HEK293 (cell line): ENCODE data around the gene SVOP.
A peak's percentile ranks its signal among the peaks of the same experiment; 100 is the strongest.
"Not testable (repeated sequence)": the region's sequence is repeated elsewhere in the genome, so short reads cannot be mapped to it uniquely, and the experiment has no call there.

Experiments used
- CTCF ChIA-PET: fragments of 350-600 bp; formaldehyde crosslinking; extraction: SDS; loops from one replicate; lab custom pipeline; 2021; ENCODE audit warnings: antibody characterized with exemption; lab: Yijun Ruan, JAX
- POLR2A ChIA-PET: fragments of 300-600 bp; formaldehyde crosslinking; extraction: SDS; loops from one replicate; lab custom pipeline; 2020; ENCODE audit warnings: antibody characterized with exemption, inconsistent platforms; lab: Yijun Ruan, JAX
- H3K27ac ChIP-seq: fragments of 200-500 bp; sonication (Bioruptor generic); 2 replicates; pipeline ENCODE4 v1.5.1; 2014; ENCODE audit warnings: low read depth, low read length, control low read depth, inconsistent platforms; ENCODE audit errors: extremely low read depth
- H3K36me3 ChIP-seq, 2 experiments: fragments of 200-500 bp in 1 of 2; sonication (Bioruptor generic) in 1 of 2; 1 replicate in 1 of 2; 2 replicates in 1 of 2; pipeline ENCODE4 v1.5.1; 2014 to 2017; ENCODE audit warnings: inconsistent platforms in 2 of 2, low read length in 2 of 2; ENCODE audit not compliant: control insufficient read depth in 2 of 2, insufficient read depth in 1 of 2
- H3K4me1 ChIP-seq: fragments of 200-500 bp; sonication (Bioruptor generic); 2 replicates; pipeline ENCODE4 v1.5.1; 2014; ENCODE audit warnings: mild to moderate bottlenecking, low read length, inconsistent platforms; ENCODE audit not compliant: control insufficient read depth, insufficient read depth
- H3K4me3 ChIP-seq: 2 replicates; pipeline ENCODE4 v1.5.1; 2011; ENCODE audit warnings: low read depth, mild to moderate bottlenecking, control low read depth, low read length, moderate library complexity
- H3K9me3 ChIP-seq: fragments of 200-500 bp; sonication (Bioruptor generic); 2 replicates; pipeline ENCODE4 v1.5.1; 2014; ENCODE audit warnings: low read depth, low read length, inconsistent platforms; ENCODE audit not compliant: control insufficient read depth, insufficient read depth
- KLF8 ChIP-seq: fragments of 450-650 bp; formaldehyde crosslinking; IDR thresholded peaks from 2 replicates; pipeline ENCODE4 v1.5.1; 2016; ENCODE audit warnings: missing biosample characterization, missing genetic modification characterization
- MEIS1 ChIP-seq: sonication (generic); formaldehyde crosslinking; IDR thresholded peaks from 2 replicates; pipeline ENCODE4 v1.8.1; 2022; ENCODE audit warnings: missing genetic modification reagents, mild to moderate bottlenecking, borderline replicate concordance
- MZF1 ChIP-seq: fragments of 450-650 bp; formaldehyde crosslinking; IDR thresholded peaks from 2 replicates; pipeline ENCODE4 v1.5.1; 2017; ENCODE audit warnings: missing biosample characterization, missing genetic modification characterization, borderline replicate concordance
- PRDM1 ChIP-seq: fragments of 450-650 bp; formaldehyde crosslinking; IDR thresholded peaks from 2 replicates; pipeline ENCODE4; 2016; ENCODE audit warnings: missing biosample characterization, missing genetic modification characterization
- RBAK ChIP-seq: fragments of 450-650 bp; formaldehyde crosslinking; IDR thresholded peaks from 2 replicates; pipeline ENCODE4 v1.5.1; 2016; ENCODE audit warnings: missing biosample characterization, missing genetic modification characterization
- REPIN1 ChIP-seq: fragments of 450-650 bp; formaldehyde crosslinking; IDR thresholded peaks from 2 replicates; pipeline ENCODE4 v1.5.1; 2017; ENCODE audit warnings: missing biosample characterization, missing genetic modification characterization, low read depth
- SALL2 ChIP-seq: fragments of 450-650 bp; formaldehyde crosslinking; IDR thresholded peaks from 2 replicates; pipeline ENCODE4 v1.5.0; 2017; ENCODE audit warnings: missing biosample characterization, mild to moderate bottlenecking, missing genetic modification characterization, borderline replicate concordance
- SP2 ChIP-seq: fragments of 450-650 bp; formaldehyde crosslinking; IDR thresholded peaks from 2 replicates; pipeline ENCODE4 v1.5.1; 2016; ENCODE audit warnings: missing biosample characterization, missing genetic modification characterization
- ZNF114 ChIP-seq: fragments of 450-650 bp; formaldehyde crosslinking; IDR thresholded peaks from 2 replicates; pipeline ENCODE4 v1.5.0; 2017; ENCODE audit warnings: missing biosample characterization, missing genetic modification characterization
- ZNF132 ChIP-seq: fragments of 450-650 bp; formaldehyde crosslinking; IDR thresholded peaks from 2 replicates; pipeline ENCODE4 v1.5.1; 2017; ENCODE audit warnings: missing biosample characterization, missing genetic modification characterization, borderline replicate concordance
- ZNF140 ChIP-seq: fragments of 450-650 bp; formaldehyde crosslinking; IDR thresholded peaks from 2 replicates; pipeline ENCODE4 v1.5.1; 2016; ENCODE audit warnings: missing biosample characterization, missing genetic modification characterization
- ZNF155 ChIP-seq: fragments of 450-650 bp; formaldehyde crosslinking; IDR thresholded peaks from 2 replicates; pipeline ENCODE4 v1.5.1; 2016; ENCODE audit warnings: missing biosample characterization, missing genetic modification characterization
- ZNF223 ChIP-seq: fragments of 450-650 bp; formaldehyde crosslinking; IDR thresholded peaks from 2 replicates; pipeline ENCODE4 v1.5.1; 2016; ENCODE audit warnings: missing biosample characterization, missing genetic modification characterization
- ZNF248 ChIP-seq: fragments of 450-650 bp; formaldehyde crosslinking; IDR thresholded peaks from 2 replicates; pipeline ENCODE4 v1.5.1; 2017; ENCODE audit warnings: missing biosample characterization, missing genetic modification characterization
- ZNF404 ChIP-seq: fragments of 450-650 bp; formaldehyde crosslinking; IDR thresholded peaks from 2 replicates; pipeline ENCODE4 v1.5.1; 2017; ENCODE audit warnings: missing biosample characterization, missing genetic modification characterization
- ZNF48 ChIP-seq: fragments of 450-650 bp; formaldehyde crosslinking; IDR thresholded peaks from 2 replicates; pipeline ENCODE4 v1.5.1; 2016; ENCODE audit warnings: missing biosample characterization, missing genetic modification characterization
- ZNF529 ChIP-seq: fragments of 450-650 bp; formaldehyde crosslinking; IDR thresholded peaks from 2 replicates; pipeline ENCODE4 v1.5.1; 2017; ENCODE audit warnings: missing genetic modification characterization, missing biosample characterization; ENCODE audit not compliant: insufficient replicate concordance
- ZNF596 ChIP-seq: fragments of 450-650 bp; IDR thresholded peaks from 2 replicates; pipeline ENCODE4 v1.5.0; 2018; ENCODE audit warnings: missing biosample characterization, mild to moderate bottlenecking, missing genetic modification characterization, moderate library complexity
- ZNF776 ChIP-seq: fragments of 450-650 bp; formaldehyde crosslinking; IDR thresholded peaks from 2 replicates; pipeline ENCODE4 v1.5.0; 2017; ENCODE audit warnings: missing biosample characterization, missing genetic modification characterization, borderline replicate concordance
- TF ChIP-seq, protein P1 (sequence below): fragments of 450-650 bp; formaldehyde crosslinking; IDR thresholded peaks from 2 replicates; pipeline ENCODE4 v1.5.1; 2016; ENCODE audit warnings: missing biosample characterization, missing genetic modification characterization, low read depth
- TF ChIP-seq, protein P2 (sequence below): fragments of 450-650 bp; IDR thresholded peaks from 2 replicates; pipeline ENCODE4 v1.5.1; 2018; ENCODE audit warnings: missing biosample characterization, missing genetic modification characterization
- TF ChIP-seq, protein P3 (sequence below): fragments of 450-650 bp; formaldehyde crosslinking; IDR thresholded peaks from 2 replicates; pipeline ENCODE4 v1.5.1; 2016; ENCODE audit warnings: missing biosample characterization, missing genetic modification characterization
- TF ChIP-seq, protein P4 (sequence below): IDR thresholded peaks from 2 replicates; pipeline ENCODE4 v1.6.1; 2011; ENCODE audit warnings: mild to moderate bottlenecking, low read depth, low read length, borderline replicate concordance

Gene SVOP

DNA sequence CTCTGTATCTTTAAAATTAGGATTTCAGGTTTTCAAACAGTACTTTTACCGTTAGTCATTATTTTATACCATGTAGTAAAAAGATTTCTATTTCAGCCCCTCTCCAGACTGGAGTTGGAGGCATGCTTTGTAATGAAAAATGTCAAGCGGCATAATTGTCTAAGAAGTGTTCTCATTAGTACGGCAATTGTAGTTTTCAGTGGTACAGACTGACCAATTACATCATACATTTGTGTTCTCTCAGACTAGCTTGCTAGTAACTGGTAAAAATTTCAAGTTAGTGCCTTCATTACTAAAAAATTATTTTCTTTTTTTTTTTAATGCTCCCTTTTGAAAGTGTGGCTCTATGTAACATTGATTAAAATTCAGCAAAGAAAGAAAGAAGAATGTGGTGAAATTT lies 36.0 kb upstream of the SVOP start:
- CTCF ChIA-PET: no interaction called here
- Histone ChIP-seq H3K36me3 (peaks cover 23 to 48% of the 10 kb centered on the region in 2 experiments), H3K27ac (no peak overlapping the region), H3K4me3 (no peak overlapping the region), H3K9me3 (no peaks in the 10 kb centered on the region), H3K4me1 (peaks cover 3% of the 10 kb centered on the region; the same call in 1 of the 2 replicates)
- TF ChIP-seq REPIN1 (tag by site-specific recombination): no peak
- TF ChIP-seq, protein P1, sequence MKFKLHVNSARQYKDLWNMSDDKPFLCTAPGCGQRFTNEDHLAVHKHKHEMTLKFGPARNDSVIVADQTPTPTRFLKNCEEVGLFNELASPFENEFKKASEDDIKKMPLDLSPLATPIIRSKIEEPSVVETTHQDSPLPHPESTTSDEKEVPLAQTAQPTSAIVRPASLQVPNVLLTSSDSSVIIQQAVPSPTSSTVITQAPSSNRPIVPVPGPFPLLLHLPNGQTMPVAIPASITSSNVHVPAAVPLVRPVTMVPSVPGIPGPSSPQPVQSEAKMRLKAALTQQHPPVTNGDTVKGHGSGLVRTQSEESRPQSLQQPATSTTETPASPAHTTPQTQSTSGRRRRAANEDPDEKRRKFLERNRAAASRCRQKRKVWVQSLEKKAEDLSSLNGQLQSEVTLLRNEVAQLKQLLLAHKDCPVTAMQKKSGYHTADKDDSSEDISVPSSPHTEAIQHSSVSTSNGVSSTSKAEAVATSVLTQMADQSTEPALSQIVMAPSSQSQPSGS (tag by site-specific recombination): peak; percentile 30; the same call in 1 of the 2 replicates
- TF ChIP-seq SP2 (tag by site-specific recombination): no peak
- no peak for TF ChIP-seq ZNF48 (tag by site-specific recombination)
- POLR2A ChIA-PET: no interaction called here

DNA sequence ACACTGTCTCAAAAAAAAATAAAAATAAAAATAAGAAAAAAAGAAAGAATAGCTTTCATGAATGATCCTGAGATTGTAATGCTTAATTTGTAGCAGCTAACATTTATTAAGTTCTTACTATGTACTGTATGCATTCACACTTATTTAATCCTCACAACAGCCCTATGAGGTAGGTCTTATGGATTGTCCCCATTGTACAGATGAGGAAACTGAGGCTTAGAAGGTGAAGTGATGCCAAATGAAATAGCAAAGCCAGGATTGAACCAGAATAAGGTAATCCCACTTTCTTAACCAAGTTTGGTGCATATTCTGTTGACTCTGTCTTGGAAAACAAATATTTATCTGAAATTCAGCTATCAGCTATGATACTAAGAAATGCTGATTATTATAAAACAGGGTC lies 33.7 kb upstream of the SVOP start:
- Histone ChIP-seq H3K27ac (no peak overlapping the region), H3K4me3 (no peak overlapping the region), H3K9me3 (no peaks in the 10 kb centered on the region), H3K36me3 (peaks cover 22 to 38% of the 10 kb centered on the region in 2 experiments), H3K4me1 (peaks cover 3% of the 10 kb centered on the region; the same call in 1 of the 2 replicates)
- ChIA-PET POLR2A (interaction anchor here (0.6 kb wide), 1 partner anchor 266 kb away, joined by 6 read pairs; no protein-coding TSS in a partner anchor), CTCF (interaction anchor here (0.6 kb wide), 1 partner anchor 91 kb away, joined by 3 read pairs; no protein-coding TSS in a partner anchor)
- no peak for TF ChIP-seq SALL2
- TF ChIP-seq ZNF132: no peak
- TF ChIP-seq, protein P2, sequence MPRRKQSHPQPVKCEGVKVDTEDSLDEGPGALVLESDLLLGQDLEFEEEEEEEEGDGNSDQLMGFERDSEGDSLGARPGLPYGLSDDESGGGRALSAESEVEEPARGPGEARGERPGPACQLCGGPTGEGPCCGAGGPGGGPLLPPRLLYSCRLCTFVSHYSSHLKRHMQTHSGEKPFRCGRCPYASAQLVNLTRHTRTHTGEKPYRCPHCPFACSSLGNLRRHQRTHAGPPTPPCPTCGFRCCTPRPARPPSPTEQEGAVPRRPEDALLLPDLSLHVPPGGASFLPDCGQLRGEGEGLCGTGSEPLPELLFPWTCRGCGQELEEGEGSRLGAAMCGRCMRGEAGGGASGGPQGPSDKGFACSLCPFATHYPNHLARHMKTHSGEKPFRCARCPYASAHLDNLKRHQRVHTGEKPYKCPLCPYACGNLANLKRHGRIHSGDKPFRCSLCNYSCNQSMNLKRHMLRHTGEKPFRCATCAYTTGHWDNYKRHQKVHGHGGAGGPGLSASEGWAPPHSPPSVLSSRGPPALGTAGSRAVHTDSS (tag by site-specific recombination): no peak
- no peak for TF ChIP-seq ZNF140
- no peak for TF ChIP-seq ZNF223 (tag by site-specific recombination)
- TF ChIP-seq ZNF404 (tag by site-specific recombination): no peak
- no peak for TF ChIP-seq ZNF529
- no peak for TF ChIP-seq MEIS1 (CRISPR knock-in tag)
- no peak for TF ChIP-seq KLF8 (tag by site-specific recombination)
- TF ChIP-seq ZNF776: no peak
- TF ChIP-seq ZNF155 (tag by site-specific recombination): no peak
- no peak for TF ChIP-seq ZNF248 (tag by site-specific recombination)
- TF ChIP-seq RBAK (tag by site-specific recombination): no peak
- no peak for TF ChIP-seq MZF1 (tag by site-specific recombination)
- no peak for TF ChIP-seq ZNF596 (tag by site-specific recombination)
- TF ChIP-seq, protein P3, sequence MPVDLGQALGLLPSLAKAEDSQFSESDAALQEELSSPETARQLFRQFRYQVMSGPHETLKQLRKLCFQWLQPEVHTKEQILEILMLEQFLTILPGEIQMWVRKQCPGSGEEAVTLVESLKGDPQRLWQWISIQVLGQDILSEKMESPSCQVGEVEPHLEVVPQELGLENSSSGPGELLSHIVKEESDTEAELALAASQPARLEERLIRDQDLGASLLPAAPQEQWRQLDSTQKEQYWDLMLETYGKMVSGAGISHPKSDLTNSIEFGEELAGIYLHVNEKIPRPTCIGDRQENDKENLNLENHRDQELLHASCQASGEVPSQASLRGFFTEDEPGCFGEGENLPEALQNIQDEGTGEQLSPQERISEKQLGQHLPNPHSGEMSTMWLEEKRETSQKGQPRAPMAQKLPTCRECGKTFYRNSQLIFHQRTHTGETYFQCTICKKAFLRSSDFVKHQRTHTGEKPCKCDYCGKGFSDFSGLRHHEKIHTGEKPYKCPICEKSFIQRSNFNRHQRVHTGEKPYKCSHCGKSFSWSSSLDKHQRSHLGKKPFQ (tag by site-specific recombination): no peak
- TF ChIP-seq ZNF114 (tag by site-specific recombination): no peak
- no peak for TF ChIP-seq PRDM1 (tag by site-specific recombination)
- TF ChIP-seq, protein P4, sequence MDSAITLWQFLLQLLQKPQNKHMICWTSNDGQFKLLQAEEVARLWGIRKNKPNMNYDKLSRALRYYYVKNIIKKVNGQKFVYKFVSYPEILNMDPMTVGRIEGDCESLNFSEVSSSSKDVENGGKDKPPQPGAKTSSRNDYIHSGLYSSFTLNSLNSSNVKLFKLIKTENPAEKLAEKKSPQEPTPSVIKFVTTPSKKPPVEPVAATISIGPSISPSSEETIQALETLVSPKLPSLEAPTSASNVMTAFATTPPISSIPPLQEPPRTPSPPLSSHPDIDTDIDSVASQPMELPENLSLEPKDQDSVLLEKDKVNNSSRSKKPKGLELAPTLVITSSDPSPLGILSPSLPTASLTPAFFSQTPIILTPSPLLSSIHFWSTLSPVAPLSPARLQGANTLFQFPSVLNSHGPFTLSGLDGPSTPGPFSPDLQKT: no peak

DNA sequence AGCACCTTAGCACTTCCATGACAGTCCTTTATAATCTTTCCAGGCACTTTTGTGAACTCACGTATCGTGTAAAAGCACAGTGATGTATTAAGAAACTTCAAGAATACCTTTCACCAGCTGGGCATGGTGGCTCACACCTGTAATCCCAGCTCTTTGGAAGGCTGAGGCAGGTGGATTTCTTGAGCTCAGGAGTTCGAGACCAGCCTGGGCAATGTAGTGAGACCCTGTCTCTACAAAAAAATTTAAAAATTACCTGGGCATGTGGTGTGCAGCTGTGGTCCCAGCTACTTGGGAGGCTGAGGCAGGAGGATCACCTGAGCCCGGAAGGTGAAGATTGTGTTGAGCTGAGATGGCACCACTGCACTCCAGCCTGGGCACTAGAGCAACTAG lies 33.3 kb upstream of the SVOP start:
- POLR2A ChIA-PET: interaction anchor here (0.6 kb wide), 1 partner anchor 266 kb away, joined by 6 read pairs; no protein-coding TSS in a partner anchor
- H3K4me1 ChIP-seq, H3K4me3 ChIP-seq, CTCF ChIA-PET, H3K27ac ChIP-seq, H3K9me3 ChIP-seq: not testable (repeated sequence)
- peaks cover 20 to 37% of the 10 kb centered on the region in 2 experiments for H3K36me3 ChIP-seq
